GOT3 (cell line): Measurements from ENCODE around the gene MMP11.

Experiments used
- DNase-seq: peaks from one replicate; lab custom pipeline; 2025; ENCODE audit warnings: mixed read lengths; lab: John Stamatoyannopoulos, UW

MMP11 gene

DNA sequence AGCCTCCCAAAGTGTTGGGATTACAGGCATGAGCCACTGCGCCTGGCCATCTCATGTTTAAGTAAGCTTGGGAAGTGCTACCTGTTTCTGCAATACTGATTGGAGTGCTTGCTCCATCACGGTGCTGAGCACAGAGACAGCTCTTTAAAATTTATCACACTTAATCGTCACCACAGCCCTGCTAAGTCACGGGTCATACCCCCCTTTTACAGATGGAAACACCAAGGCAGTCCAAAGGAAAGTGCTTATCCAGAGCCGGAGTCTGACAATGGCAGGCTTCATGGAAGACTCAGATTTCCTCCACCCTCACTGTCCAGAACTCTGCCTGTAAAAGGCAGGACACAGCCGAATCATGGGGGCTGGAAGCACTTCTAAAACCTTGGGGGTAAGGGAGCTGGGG is 12.6 kb upstream of the MMP11 start:
- DNase-seq, result no peak

DNA sequence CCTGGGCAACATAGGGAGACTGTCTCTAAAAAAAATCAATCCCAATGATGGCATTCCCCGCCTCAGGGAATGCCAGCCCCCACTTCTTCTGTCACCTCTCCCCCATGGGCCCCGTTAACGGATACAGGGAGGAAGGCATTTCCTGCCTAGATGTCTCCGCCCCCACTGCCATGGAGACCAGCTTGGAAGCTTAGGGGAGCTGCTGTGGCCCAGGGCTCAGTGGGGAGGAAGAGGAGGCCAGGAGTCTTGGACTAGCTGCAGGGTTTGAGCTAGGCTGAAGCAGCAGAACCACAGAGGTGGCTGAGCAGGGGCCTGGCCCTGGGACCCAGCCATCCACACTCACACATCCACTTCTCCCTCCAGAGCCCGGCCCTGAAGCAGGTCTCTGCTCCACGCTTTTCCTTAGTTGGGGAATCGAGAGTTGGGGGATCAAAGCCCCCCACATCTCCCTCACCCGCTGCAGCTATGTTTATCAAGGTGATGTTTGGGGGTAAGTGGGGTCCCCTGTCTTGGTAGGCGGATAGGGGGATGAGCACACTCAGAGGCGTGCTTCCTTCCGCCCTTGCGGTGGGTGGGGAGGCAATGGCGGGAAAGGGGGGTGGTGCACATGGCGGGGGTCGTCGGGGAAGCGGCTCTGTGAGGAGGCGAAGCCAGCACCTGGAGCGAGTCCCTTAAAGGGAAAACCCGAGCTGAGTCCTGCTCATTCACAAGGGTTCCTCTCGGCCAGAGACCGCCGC is 9.6 kb upstream of the MMP11 start, which contains the start of gene C22orf15:
Gene C22orf15, plus strand, starts transcription at position 149 of the 737 bp plus-strand sequence. Its CDS starts 317 bp downstream, at position 466.
- no peak for DNase-seq

DNA sequence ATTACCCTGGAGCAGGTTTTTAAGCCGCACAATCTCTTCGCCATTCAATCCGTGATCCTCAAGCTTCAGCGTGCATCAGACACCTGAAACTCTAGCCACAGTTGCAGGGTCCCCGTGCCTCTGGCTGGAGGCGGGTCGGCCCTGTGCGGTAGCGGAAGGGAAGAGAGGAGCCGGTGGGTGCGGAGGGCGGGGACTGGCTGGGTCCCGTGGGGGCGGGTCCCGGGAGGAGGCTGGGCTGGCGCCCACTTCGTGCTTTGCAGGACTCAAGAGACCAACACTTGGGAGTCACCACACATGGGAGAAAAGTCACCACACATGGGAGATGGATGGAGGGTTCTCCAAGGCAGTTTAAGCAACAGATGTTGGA is 9.1 kb upstream of the MMP11 start:
- DNase-seq, result no peak

DNA sequence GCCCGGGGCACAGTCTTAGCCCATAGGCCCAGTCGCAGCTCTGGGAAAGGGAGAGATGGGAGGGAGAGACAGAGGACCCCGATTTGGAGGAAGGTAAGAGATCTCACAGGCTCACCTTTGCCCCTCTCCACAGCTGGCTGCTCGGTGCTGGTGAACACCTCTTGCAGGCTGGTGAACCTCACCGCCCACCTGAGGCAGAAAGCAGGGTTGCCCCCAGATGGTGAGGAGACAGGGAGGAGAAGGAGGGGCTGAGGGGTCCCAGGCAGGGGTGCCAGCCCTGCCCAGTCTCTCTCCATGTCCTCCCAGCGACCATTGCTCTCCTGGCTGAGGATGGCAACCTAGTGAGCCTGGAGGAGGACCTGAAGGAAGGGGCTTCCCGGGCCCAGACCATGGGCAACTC is 8.7 kb upstream of the MMP11 start:
- DNase-seq, result no peak

DNA sequence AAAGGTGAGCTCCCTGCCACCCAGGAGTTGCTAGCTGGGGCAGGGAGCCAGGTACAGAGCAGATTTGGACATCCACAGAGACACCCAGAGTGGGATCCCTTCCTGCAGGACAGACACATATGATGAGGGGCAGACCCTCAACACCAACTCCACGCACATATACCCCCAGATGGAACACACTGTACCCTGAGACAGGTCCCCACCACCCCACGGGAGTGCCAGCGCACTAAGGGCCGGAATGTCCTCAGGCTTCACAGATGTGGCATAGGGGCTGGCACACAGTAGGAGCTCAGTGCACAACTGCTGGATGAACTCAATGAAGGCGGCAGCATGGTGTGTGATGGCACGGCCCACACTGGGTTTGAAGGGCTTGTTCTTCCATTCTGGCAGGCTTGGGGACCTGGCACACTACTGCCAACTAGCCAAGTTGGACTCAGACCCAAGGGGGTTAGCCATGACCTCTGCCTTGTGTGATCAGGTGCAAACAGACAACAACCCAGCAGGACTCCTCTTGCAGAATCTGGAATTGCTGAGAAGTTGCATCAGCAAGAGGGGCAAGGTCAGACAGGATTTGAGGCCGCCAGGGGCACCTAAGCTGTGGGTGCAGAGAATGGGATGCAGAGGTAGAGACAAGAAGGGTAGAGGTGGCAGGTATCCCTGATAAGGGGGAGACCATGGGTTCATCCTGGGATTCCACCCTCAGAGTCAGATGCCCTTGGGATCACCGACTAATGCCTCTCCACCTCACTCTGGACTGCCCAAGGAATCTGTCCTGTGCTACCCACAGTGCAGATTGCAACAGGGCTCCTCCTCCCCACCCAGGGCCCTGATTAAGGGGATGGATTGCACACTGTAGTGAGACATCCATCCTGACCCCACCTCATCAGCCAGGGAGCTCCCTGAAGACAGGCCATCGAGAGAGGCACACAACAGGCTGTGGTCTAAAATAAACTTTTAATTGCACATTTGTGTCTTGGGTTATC is 7.5 kb upstream of the MMP11 start:
- DNase-seq, result no peak

DNA sequence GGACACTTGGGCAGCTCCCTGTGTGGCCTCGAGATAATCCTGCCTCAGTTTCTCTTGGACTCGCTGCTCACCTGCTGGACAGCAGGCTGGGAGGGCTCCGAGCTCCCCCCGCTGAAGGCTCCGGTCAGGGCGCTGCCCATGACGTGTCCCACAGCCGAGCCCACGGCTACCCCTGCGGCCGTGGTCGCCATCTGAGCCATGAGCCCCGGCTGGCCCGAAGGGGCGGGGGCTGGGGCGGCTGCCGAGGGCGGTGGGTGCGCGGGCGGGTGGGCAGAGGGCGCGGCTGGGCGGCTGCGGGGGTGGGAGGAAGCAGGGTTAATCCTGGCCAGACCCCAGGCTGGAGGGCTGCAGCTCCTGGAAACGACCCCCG is 5.4 kb upstream of the MMP11 start:
- DNase-seq, result no peak

DNA sequence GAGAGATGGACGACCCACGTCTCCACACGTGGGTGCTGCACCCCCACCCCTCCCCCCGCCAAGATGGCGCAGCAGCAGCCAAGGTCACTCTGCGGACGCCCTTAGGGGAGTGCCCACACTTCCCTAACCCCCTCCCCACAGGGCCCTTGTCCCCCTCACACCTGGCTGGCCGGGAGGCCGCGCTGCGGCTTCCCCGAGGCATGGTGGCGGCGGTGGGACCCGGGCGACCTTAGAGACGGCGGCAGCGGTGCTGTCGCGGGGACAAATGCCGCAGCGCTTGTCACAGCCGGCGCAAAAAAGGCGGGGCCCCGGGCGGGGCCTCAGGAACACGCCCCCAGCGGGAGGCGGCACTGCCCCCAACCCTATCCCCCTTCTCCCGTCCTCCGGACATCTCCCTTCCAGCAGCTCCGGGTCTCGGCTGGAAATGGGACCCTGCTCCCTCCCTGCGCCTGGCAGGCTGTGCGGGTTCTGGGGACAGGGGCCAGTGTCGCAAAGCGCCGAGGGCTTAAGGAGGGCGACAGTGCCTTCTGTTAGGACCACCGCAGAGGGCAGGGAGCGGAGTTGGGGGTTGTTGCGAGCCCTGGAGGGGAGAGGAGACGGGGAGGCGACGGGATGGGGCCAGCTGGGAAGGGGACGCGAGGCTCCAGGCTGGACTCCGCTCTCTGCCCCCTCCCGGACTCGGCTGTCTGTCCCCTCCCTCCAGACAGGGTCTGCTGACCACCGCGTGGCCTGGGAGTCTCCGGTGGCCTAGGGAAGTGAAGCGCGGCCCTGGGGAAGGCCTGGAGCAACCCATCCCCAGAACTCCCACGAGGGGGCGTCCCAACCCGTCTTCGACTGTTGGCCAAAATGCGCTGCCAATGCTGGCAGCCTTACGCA is 4.7 kb upstream of the MMP11 start, which contains the start of gene CHCHD10:
Gene CHCHD10, minus strand, starts transcription at position 300 of the 876 bp plus-strand sequence. Its CDS starts 98 bp downstream, at position 202.
- peak; percentile 20 for DNase-seq

DNA sequence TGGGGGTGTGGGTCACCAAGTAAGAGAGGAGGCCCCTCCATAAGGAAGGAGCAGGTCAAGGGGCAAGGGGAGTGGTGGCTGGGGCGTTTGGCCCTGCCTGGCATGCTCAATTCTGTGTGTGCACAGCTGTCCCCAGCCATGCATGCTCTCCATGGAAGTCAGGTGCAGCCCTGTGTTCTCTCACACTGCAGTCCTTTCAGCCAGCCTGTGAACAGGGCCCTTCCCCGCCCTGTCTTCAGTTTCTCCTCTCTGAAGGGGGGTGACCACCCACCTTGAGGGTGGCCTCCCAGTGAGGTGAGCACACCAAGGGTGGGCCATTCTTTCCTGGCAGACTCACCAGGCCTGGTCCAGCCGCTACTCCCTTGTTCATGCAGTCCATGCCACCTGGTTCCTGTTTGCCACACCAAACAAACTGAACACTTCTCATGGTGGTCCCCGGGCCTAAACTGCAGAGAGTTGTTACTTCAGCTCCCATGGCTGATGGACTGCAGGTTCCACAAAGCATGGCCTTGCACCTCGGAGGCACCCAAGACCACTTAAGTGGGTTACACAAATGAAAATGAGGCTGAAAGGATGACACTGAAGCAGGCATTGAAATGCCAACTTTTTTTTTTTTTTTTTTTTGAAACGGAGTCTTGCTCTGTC is 3.2 kb upstream of the MMP11 start:
- no peak for DNase-seq

DNA sequence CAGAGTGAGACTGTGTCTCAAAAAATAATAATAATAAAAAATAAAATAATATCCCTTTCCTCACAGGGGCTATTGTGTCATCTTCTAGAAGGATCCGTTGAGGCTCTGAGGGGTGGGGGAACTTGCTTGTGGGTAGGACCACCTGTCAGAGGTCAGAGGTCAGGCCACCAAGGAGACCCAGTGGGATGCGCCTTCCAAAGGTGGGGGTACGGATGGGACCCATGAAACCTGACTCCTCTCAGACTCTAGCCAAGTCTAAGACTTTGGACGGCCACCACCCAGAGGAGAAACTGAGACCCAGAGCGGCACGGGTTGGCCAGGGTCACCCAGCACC is 367 bp upstream of the MMP11 start:
- DNase-seq, result no peak

DNA sequence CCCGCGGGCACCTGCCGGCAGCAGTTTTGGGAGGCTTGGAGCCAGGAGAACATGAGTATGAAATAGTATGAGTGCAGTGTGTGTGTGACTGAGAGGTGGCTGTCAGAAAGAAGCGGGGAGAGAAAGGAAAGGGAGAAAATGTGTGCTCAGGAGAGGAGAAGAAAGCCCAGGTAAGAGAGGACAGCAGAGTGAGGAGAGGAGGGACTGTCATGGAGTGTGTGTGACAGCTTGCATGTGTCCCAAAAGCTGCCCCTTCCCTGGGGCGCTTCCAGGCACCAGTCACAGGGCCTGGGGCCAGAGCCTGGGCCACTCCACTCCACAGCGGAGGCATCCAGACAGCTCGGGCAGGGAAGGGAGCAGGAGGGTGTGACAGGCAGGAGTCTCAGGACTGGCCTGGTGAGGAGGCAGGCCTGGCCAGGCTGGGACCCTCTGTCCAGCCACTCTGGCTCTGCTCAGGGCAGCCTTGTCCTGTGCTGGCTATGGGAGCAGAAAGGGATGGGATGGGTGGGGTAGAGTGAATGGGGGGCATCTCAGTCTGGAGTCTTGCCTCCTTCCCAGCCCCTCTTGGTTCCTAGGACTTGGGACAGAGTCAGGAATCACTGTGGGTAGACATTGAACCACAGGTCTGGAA is 949 bp downstream of the MMP11 start:
- DNase-seq, result no peak

DNA sequence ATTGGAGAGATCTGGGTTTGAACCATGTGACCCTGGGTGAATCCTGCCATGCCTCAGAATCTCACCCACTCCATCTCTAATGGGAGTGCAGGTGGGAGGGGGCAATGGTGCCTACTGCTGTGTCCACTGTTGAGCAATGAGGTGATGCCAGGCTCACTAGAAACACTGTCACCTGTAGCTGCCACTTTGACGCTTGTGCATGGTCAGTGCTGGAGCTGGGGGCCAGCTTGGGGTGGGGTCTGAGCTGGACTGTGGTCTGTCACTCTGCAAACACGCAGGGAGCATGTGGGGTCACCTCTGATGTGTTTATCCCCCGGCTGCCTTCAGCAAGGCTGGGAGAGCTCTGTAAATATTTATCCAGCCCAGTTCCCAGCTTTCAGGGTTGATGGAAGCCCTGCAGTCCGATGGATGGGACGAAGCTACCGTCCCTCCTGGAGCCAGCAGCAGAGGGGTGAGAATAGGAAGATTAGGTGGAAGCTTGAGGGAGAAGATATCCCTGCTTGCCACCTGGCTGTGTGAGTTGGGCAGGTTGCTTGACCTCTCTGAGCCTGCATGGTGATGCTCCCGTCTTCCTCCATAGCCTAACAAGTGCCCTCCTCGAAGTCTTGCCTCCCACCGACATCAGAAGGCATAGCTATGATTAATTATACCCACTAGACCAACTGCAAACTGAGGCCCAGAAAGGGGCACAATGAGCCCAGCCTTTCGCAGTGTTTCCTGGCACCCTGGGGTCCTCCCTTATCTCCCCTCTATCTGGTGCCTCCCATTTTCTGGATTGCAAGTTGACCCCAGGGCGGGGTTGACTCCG is 1.7 kb downstream of the MMP11 start:
- no peak for DNase-seq

DNA sequence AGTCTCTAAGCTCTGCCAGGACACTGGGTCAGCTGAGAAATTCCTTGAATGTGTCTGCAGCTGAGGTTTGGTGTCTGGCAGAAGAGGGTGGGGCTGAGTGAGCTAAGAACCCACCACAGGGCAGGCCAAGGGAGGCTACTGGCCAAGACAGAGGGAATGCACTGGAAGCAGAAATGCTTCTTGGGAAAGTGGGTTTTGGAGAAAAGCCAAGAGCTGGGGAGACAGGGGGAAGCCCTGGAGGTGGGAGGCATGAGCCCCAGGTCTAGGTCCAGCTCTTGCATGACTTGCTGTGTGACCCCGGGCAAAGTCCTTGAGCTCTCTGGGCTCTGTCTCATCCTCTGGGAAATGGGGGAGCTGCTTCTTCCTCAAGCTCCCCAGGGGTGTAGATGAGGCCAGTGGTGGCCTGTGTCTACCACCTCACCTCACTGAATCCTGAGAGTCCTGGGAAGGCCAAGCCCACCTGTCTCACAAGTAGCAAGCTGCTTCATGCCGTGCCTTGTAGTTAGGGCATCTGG is 2.3 kb downstream of the MMP11 start:
- no peak for DNase-seq

DNA sequence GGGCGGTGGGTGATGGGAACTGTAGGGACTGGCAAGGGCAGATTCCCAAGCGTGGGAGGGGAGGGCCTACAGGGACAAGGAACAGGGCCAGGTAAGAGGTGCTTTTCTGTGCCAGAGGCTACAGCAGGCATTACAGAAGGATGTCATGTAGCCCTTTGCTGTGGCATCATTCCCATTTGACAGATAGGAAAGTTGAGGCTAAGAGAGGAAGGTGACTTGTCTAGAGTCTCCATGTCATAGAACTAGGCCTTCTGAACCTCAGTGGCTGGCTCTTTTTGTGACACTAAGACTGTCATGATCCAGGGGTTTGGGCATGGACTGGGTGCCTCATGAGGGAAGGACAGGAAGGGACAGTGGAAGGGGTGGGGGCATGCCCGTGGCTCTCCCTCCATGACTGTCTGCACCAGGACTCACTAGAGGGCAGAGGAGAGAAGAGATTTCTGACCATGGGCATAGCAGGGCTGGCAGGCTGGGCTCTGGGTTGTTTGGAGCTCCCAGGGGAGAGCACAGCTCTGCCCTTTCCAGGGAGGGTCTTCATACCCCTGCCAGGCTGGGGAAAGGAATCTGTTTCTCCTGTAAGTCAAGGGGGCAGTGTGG is 3.2 kb downstream of the MMP11 start:
- no peak for DNase-seq

DNA sequence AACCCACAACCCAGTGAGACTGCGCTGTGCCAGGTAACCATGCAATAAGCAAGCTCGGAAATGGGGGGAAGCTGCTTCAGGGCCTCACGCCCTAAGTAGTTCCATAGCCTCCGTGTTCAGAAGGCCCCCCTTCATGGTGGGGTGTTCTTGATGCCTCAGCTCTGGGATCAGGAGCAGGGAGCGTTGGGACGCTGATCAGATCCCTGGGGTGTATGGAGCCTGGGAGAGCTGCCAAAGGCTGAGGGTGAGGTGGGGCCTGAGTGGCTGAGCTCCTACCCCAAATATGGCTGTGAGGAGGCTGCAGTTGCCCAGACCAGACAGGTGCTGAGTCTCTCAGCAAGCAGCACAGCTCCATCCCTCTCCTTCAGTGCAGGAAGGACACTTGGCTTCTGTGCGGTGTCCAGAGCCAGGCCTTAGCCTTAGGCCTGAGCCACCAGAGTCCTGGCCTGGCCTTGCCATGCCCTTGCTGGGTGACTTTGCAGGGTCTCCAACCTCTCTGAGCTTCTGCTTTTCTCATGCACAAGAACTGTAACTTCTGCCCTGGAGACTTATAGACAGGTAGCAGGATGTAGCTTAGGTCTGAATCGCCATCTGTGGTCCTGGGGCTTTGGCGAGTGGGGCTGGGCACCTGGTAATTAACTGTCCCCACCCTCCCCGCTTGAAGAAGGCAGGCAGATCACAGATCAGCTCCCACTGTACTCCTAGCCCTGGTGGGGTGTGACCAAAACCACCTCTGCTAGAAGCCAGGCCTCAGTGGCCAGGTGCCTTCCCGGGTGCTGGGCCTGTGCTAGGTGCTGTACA is 5.3 kb downstream of the MMP11 start:
- DNase-seq, result no peak

DNA sequence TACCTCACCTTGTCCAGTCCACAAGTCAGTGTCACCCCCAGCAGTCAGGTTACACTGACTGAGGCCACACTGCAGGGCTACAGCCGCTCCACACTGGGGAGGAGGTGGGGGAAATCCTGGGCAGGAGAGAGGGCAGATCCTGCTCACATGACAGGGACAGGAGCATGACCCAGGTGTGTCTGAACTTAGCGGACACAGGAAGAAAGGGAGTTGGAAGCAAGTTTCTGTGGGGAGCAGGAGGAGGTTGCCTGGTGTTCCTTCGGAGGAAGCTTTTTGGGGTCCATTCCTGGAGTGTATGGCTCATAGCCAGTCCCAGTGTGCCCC is 5.9 kb downstream of the MMP11 start:
- DNase-seq, result no peak

DNA sequence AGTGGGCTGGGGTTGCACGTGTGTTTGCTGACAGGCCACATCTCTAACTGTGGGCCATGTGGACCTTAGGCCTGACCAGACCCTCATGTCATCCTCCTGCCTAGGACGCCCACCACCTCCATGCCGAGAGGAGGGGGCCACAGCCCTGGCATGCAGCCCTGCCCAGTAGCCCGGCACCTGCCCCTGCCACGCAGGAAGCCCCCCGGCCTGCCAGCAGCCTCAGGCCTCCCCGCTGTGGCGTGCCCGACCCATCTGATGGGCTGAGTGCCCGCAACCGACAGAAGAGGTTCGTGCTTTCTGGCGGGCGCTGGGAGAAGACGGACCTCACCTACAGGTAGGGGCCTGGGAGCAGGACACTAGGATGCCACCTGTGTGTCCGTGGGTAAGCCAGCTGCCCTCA is 6.4 kb downstream of the MMP11 start:
- DNase-seq, result no peak

DNA sequence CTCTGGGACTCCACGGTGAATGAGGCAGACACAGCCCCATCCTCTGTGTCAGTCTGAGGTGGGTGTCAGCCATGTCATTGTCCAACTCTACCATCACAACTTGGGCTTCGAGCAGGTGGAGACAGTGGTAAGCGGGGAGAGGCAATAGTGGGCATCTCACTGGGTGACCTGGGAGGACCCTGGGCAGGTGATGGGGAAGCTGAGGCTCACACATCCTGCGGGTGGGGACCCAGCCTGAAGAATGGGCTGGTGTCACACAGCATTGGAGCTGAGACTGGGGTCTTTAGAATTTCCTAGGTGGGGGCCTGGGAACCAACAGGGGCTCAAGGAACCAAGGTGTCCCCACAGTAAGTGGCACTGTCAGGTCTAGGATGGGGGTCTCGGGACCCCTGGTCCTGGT is 7.1 kb downstream of the MMP11 start:
- no peak for DNase-seq

DNA sequence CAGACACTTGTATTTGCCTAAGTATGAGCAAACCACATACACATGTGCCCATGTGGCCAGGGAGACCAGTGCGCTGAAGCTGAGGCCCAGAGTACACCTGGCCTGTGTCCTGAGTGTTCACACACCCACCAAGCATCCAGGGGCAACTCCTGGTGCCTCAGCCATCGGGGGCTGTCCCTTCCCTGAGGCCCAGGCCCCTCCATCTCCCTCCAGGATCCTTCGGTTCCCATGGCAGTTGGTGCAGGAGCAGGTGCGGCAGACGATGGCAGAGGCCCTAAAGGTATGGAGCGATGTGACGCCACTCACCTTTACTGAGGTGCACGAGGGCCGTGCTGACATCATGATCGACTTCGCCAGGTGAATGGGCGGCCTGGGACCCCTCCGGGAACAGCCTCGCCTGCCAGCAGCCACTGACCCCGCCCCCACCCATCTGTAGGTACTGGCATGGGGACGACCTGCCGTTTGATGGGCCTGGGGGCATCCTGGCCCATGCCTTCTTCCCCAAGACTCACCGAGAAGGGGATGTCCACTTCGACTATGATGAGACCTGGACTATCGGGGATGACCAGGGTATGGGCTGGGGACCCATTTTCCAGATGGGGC is 7.6 kb downstream of the MMP11 start:
- no peak for DNase-seq

DNA sequence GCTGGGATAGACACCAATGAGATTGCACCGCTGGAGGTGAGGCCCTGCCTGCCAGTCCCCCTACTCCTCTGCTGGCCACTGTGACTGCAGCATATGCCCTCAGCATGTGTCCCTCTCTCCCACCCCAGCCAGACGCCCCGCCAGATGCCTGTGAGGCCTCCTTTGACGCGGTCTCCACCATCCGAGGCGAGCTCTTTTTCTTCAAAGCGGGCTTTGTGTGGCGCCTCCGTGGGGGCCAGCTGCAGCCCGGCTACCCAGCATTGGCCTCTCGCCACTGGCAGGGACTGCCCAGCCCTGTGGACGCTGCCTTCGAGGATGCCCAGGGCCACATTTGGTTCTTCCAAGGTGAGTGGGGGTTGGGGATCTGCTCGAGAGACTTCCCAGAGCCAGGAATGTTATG is 8.4 kb downstream of the MMP11 start:
- no peak for DNase-seq
